Right ventricle myocardium inferior (tissue), 1 donor: Measurements from ENCODE around the gene SLC30A7. TPM values are rescaled to one million over a fixed set of nuclear protein-coding genes. Genes with fewer than 3 reads are reported as not detected.

Experiments
- total RNA-seq: library from RNA; stranded (reverse); fragmentation: NEBNext Ultra II Directional; extraction: Animal tissue kit (Norgen Biotek cat#: 25700); gene quantifications from one replicate; pipeline ENCODE4 v1.2.1, GENCODE V29; 2021
- donor health status: DM: no; HTN: yes; CAD: no; lungs with severe emphysema.

Gene SLC30A7
- total RNA-seq, 1 donor from 2014 or later, result 5.5 TPM

Other genes starting within 250 kb of the SLC30A7 start
- 3.5 TPM for gene VCAM1, start 176.3 kb upstream of the SLC30A7 start, total RNA-seq
- gene EXTL2, start 1.2 kb upstream of the SLC30A7 start, total RNA-seq, result 9.5 TPM
- gene DPH5, start 129.7 kb downstream of the SLC30A7 start, total RNA-seq, result 35.4 TPM